ENCODE measurements around the gene ASAH2. TPM values are rescaled to one million over a fixed set of nuclear protein-coding genes. Genes with fewer than 3 reads are reported as not detected.

Gene ASAH2
- total and polyA plus RNA-seq, 2 of the 8 experiments (the other 6 are each of a cell fraction or from before 2014, with no cell fraction given) = 1.2 to 3.1 TPM

DNA sequence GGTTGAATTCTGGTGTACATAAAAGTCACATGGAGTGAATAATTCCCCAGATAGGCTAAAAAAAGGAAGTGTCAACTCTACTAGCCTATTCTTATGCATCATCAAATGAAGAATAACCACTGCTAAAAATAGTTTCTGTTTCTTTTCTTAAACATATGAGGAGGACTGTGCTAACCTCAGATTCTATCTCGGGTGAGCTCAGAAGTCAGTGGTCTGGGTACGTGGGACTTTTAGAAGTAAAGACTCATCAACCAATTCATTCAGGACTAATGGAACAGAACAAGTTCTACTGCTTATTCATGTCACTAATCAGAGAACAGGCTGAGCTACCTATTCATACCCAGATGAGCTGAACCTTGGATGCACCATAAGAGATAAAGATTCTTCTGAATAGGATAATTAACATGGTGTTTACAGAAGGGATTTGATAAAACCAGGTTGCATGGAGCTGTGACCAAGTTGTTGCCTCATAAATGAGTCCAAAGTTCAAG lies 9.5 kb upstream of the ASAH2 start:
- POLR2A ChIA-PET (ENCODE audit: partially characterized antibody) = interaction anchor here (0.6 kb wide), 1 partner anchor 984 kb away, joined by 3 read pairs; no protein-coding TSS in a partner anchor
- CTCF ChIA-PET (ENCODE audit: partially characterized antibody) = interaction anchor here (0.5 to 1.9 kb wide), 4 partner anchors 12 to 54 kb away, joined by 3 to 9 read pairs (median 4); no protein-coding TSS in a partner anchor
- H3K9me3 ChIP-seq (ENCODE audit: insufficient read depth in 2 of 2, low read depth in 1 of 2, low read length in 1 of 2) = peaks cover 0 to 10% of the 10 kb centered on the region in 2 experiments; a peak in 2 of 4 replicates
- H3K4me3 ChIP-seq (ENCODE audit: extremely low read depth in 1 of 4, insufficient read depth in 2 of 4, low read depth in 3 of 4, low read length in 4 of 4) = no peak overlapping the region
- H3K27me3 ChIP-seq (replicated peaks in 1 of 4; ENCODE audit: control insufficient read depth in 3 of 4, extremely low read depth in 1 of 4, insufficient read depth in 3 of 4, low read length in 3 of 4) = no peaks in the 10 kb centered on the region
- no peak overlapping the region for H3K4me2 ChIP-seq (ENCODE audit: insufficient read depth in 1 of 2, low read depth in 2 of 2, low read length in 2 of 2)
- no peak overlapping the region for H3K56ac ChIP-seq (replicated peaks; ENCODE audit: insufficient read length, low read depth, low read length)
- no peak overlapping the region for H2BK15ac ChIP-seq (ENCODE audit: low read length)
- no peak overlapping the region for H2BK120ac ChIP-seq (replicated peaks; ENCODE audit: low read depth, low read length)
- H2BK5ac ChIP-seq (ENCODE audit: low read depth, low read length) = no peak overlapping the region
- no peak overlapping the region for H3K4ac ChIP-seq (replicated peaks; ENCODE audit: insufficient read length, low read depth, low read length)
- H4K91ac ChIP-seq (replicated peaks; ENCODE audit: insufficient read length, low read length) = no peak overlapping the region
- no peaks in the 10 kb centered on the region for H3K79me1 ChIP-seq (ENCODE audit: low read depth, low read length)
- DNase-seq (ENCODE audit: low read depth in 1 of 2, low spot score in 2 of 2) (no peak), FAIRE-seq (no peak)
- no peak for TF ChIP-seq GABPA (IDR thresholded peaks at IDR 0.05; ENCODE audit: borderline replicate concordance, insufficient read depth, low read length)
- no peak for TF ChIP-seq CBX8 (IDR thresholded peaks at IDR 0.05; ENCODE audit: borderline replicate concordance, low read depth, low read length)
- no peak for TF ChIP-seq SRF (IDR thresholded peaks at IDR 0.05; ENCODE audit: low read depth, low read length)
- no peak for TF ChIP-seq TCF12 (IDR thresholded peaks at IDR 0.05; ENCODE audit: low read depth, low read length)
- no peak overlapping the region for H4K8ac ChIP-seq (ENCODE audit: extremely low read depth, insufficient read depth, low read length)
- no peak overlapping the region for H2AK5ac ChIP-seq (ENCODE audit: low read depth, low read length)
- H2AFZ ChIP-seq (ENCODE audit: low read length) = no peak overlapping the region
- H3K23ac ChIP-seq (ENCODE audit: insufficient read length) = no peak overlapping the region
- no peaks in the 10 kb centered on the region for H3K79me2 ChIP-seq (ENCODE audit: control insufficient read depth in 1 of 2, insufficient read depth in 2 of 2, low read length in 2 of 2)
- H3K36me3 ChIP-seq (ENCODE audit: control insufficient read depth in 2 of 4, insufficient read depth in 4 of 4, low read length in 3 of 4) = no peaks in the 10 kb centered on the region
- H2BK20ac ChIP-seq (ENCODE audit: low read length) = no peak overlapping the region
- H4K5ac ChIP-seq (ENCODE audit: insufficient read length, low read depth, low read length) = no peak overlapping the region
- H3K14ac ChIP-seq (ENCODE audit: insufficient read length) = no peak overlapping the region
- 86% methylated on average over 2 of the region's 2 CpGs; no CpG with 5 or more reads in 1 of the 2 experiments for WGBS, 2 experiments (ENCODE audit: extremely low coverage in 1 of 2, insufficient coverage in 1 of 2, insufficient read length in 1 of 2, insufficient replicate concordance in 2 of 2, low coverage in 1 of 2, low lambda C conversion rate in 2 of 2, missing lambda C conversion rate in 1 of 2)
- no peak overlapping the region for H3K9ac ChIP-seq (replicated peaks in 1 of 4; ENCODE audit: extremely low read depth in 1 of 4, low read depth in 3 of 4, low read length in 3 of 4)
- H3K23me2 ChIP-seq (ENCODE audit: low read depth, low read length) = no peaks in the 10 kb centered on the region
- H2BK12ac ChIP-seq (ENCODE audit: low read depth, low read length) = no peak overlapping the region
- no peaks in the 10 kb centered on the region for H3K4me1 ChIP-seq (replicated peaks in 1 of 4; ENCODE audit: control insufficient read depth in 3 of 4, insufficient read depth in 4 of 4, low read length in 3 of 4)
- H3K18ac ChIP-seq (ENCODE audit: extremely low read depth, low read length) = no peak overlapping the region
- H3K27ac ChIP-seq (ENCODE audit: low read depth, low read length) = no peak overlapping the region
- H4K20me1 ChIP-seq (replicated peaks in 1 of 2; ENCODE audit: control insufficient read depth in 1 of 2, insufficient read depth in 2 of 2, low read length in 2 of 2) = no peaks in the 10 kb centered on the region
